ENCODE measurements around the gene REXO5.

Gene REXO5

GRCh38 chr16:20865420-20866131 lies 59.2 kb downstream of the REXO5 start:
- no peak overlapping the region for H3K27ac ChIP-seq
- peaks cover 5 to 9% of the 10 kb centered on the region in 2 experiments for H3K4me1 ChIP-seq (ENCODE audit: control insufficient read depth in 1 of 2, insufficient read depth in 1 of 2, low read depth in 1 of 2, low read length in 1 of 2)
- no peak overlapping the region for H3K4me3 ChIP-seq (ENCODE audit: low read depth in 1 of 2, low read length in 1 of 2)
- H3K27me3 ChIP-seq, result no peaks in the 10 kb centered on the region
- H3K9me3 ChIP-seq, result no peaks in the 10 kb centered on the region
- TF ChIP-seq CTCF (IDR thresholded peaks at IDR 0.05), result no peak
- H3K36me3 ChIP-seq, result peaks cover 16% of the 10 kb centered on the region

- H3K36me3 ChIP-seq, result peaks cover 11% of the 10 kb centered on the region
- peaks cover 5 to 9% of the 10 kb centered on the region in 2 experiments for H3K4me1 ChIP-seq (ENCODE audit: control insufficient read depth in 1 of 2, insufficient read depth in 1 of 2, low read depth in 1 of 2, low read length in 1 of 2)
- no peak overlapping the region for H3K4me3 ChIP-seq (ENCODE audit: low read depth in 1 of 2, low read length in 1 of 2)
- no peaks in the 10 kb centered on the region for H3K9me3 ChIP-seq
- no peak overlapping the region for H3K27ac ChIP-seq
- no peaks in the 10 kb centered on the region for H3K27me3 ChIP-seq
- no peak for TF ChIP-seq CTCF (IDR thresholded peaks at IDR 0.05)
Measured at GRCh38 chr16:20866145-20866772, 59.9 kb downstream of the REXO5 start.

GRCh38 chr16:20866801-20867200 lies 60.5 kb downstream of the REXO5 start:
- TF ChIP-seq CTCF (IDR thresholded peaks at IDR 0.05), result no peak
- Histone ChIP-seq H3K27me3 (no peaks in the 10 kb centered on the region), H3K9me3 (no peaks in the 10 kb centered on the region), H3K4me3 (ENCODE audit: low read depth in 1 of 2, low read length in 1 of 2) (no peak overlapping the region), H3K36me3 (peaks cover 8% of the 10 kb centered on the region), H3K4me1 (ENCODE audit: control insufficient read depth in 1 of 2, insufficient read depth in 1 of 2, low read depth in 1 of 2, low read length in 1 of 2) (peaks cover 5 to 9% of the 10 kb centered on the region in 2 experiments), H3K27ac (no peak overlapping the region)

- Histone ChIP-seq H3K4me3 (ENCODE audit: low read depth in 1 of 2, low read length in 1 of 2) (no peak overlapping the region), H3K36me3 (no peaks in the 10 kb centered on the region), H3K4me1 (ENCODE audit: control insufficient read depth in 1 of 2, insufficient read depth in 1 of 2, low read depth in 1 of 2, low read length in 1 of 2) (peaks cover 5 to 9% of the 10 kb centered on the region in 2 experiments), H3K27ac (no peak overlapping the region), H3K27me3 (no peaks in the 10 kb centered on the region), H3K9me3 (no peaks in the 10 kb centered on the region)
- TF ChIP-seq CTCF (IDR thresholded peaks at IDR 0.05), result no peak
Measured at GRCh38 chr16:20867585-20867984, 61.3 kb downstream of the REXO5 start.

- TF ChIP-seq CTCF (IDR thresholded peaks at IDR 0.05), result no peak
- Histone ChIP-seq H3K27me3 (no peaks in the 10 kb centered on the region), H3K36me3 (no peaks in the 10 kb centered on the region), H3K4me3 (ENCODE audit: low read depth in 1 of 2, low read length in 1 of 2) (no peak overlapping the region), H3K27ac (no peak overlapping the region), H3K4me1 (ENCODE audit: control insufficient read depth in 1 of 2, insufficient read depth in 1 of 2, low read depth in 1 of 2, low read length in 1 of 2) (peaks cover 5 to 11% of the 10 kb centered on the region in 2 experiments), H3K9me3 (no peaks in the 10 kb centered on the region)
Measured at GRCh38 chr16:20868890-20869289, 62.6 kb downstream of the REXO5 start.

Data from neutrophil (primary cell).